GM12892 (cell line): ENCODE measurements around the gene CDON.

Experiments
- POLR2A ChIP-seq: IDR thresholded peaks from 2 replicates; pipeline ENCODE4 v1.6.1; 2011; ENCODE audit warnings: low read depth, low read length, control low read depth
- POLR2AphosphoS5 ChIP-seq: IDR thresholded peaks from 2 replicates; pipeline ENCODE4 v1.6.1; 2011; ENCODE audit warnings: low read depth, low read length, control low read depth

- TF ChIP-seq POLR2AphosphoS5 (no peak; the same call in 1 of the 2 replicates), POLR2A (no peak)
Measured at GRCh38 chr11:126062679-126063506, at the start of gene CDON.
